ENCODE measurements around the gene PRL. TPM values are rescaled to one million over a fixed set of nuclear protein-coding genes. Genes with fewer than 3 reads are reported as not detected.

PRL gene
- total and polyA plus RNA-seq, 9 donors: 0.07 to 1.6 (median 0.30) TPM; not detected in 1

DNA sequence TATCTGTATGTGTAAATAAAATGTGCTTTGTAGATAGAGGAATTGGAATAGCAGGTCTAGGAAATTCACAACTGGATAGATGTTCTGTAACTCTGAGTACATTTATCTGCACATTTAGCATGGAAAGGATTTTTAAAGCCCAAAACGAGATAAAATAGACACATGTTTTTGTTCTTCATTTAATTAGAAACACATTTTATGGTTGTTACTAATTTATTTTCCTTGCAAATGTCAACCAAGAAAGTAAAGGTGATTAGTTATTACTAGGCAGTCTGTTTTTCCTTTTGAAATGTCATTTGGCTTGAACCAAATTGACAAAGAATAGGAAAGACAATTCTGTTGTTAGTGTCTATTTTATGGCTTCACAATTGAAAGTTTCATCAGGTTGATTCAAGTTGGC is 769 bp downstream of the PRL start:
- Histone ChIP-seq H3K4me3 (ENCODE audit: low read length) (no peak overlapping the region), H3K4me1 (ENCODE audit: control insufficient read depth, insufficient read depth, low read length) (no peaks in the 10 kb centered on the region), H3K27ac (ENCODE audit: low read length) (no peak overlapping the region), H3K9me3 (replicated peaks; ENCODE audit: control insufficient read depth, low read depth, low read length) (no peaks in the 10 kb centered on the region), H3K36me3 (ENCODE audit: control insufficient read depth, insufficient read depth, low read length) (no peaks in the 10 kb centered on the region), H3K27me3 (ENCODE audit: control insufficient read depth, insufficient read depth, low read length) (no peaks in the 10 kb centered on the region)
- WGBS (ENCODE audit: insufficient coverage): no CpG with 5 or more reads among the region's 1 CpG
- DNase-seq: no peak

DNA sequence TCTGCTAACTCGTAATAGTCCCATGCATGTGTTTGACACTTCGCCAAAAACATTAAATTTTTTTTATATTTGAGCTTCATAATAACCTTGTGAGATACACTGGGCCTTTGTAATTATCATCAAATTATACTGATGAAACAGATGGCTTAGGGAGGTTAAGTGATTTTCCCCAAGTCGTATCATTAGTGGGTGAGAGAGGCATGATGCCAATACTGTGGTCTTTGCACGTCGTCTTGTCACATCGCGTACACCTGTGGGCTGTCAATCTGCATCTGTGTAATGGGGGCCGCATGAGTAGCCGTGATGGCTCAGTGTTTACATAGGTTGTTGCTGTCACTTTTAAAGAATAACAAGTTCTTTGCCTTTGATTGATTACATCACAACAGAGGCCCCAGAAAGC is 1.7 kb downstream of the PRL start:
- Histone ChIP-seq H3K4me1 (ENCODE audit: control insufficient read depth, insufficient read depth, low read length) (no peaks in the 10 kb centered on the region), H3K36me3 (ENCODE audit: control insufficient read depth, insufficient read depth, low read length) (no peaks in the 10 kb centered on the region), H3K27ac (ENCODE audit: low read length) (no peak overlapping the region), H3K4me3 (ENCODE audit: low read length) (no peak overlapping the region), H3K9me3 (replicated peaks; ENCODE audit: control insufficient read depth, low read depth, low read length) (no peaks in the 10 kb centered on the region), H3K27me3 (ENCODE audit: control insufficient read depth, insufficient read depth, low read length) (no peaks in the 10 kb centered on the region)
- WGBS (ENCODE audit: insufficient coverage): 73% methylated on average over 7 of the region's 9 CpGs
- DNase-seq: no peak

DNA sequence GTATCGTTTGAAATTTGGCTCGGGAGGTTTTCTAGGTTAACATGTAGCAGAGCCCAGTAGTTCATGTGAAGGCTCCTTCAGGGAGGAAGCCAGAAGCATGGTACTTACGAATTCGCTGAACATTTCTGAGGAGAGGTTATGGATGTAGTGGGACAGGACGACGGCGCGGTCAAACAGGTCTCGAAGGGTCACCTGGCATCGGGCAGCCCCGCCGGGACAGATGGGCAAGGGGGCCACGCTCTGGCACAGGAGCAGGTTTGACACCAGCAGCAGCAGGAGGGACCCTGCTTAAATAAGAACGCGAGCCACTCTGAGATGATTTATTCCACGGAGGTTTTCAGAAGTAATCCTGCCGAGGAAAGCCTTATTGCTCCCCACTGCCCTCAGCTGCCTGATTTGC is 2.5 kb downstream of the PRL start:
- DNase-seq: no peak
- Histone ChIP-seq H3K36me3 (ENCODE audit: control insufficient read depth, insufficient read depth, low read length) (no peaks in the 10 kb centered on the region), H3K27me3 (ENCODE audit: control insufficient read depth, insufficient read depth, low read length) (no peaks in the 10 kb centered on the region), H3K9me3 (replicated peaks; ENCODE audit: control insufficient read depth, low read depth, low read length) (no peaks in the 10 kb centered on the region), H3K4me3 (ENCODE audit: low read length) (no peak overlapping the region), H3K4me1 (ENCODE audit: control insufficient read depth, insufficient read depth, low read length) (no peaks in the 10 kb centered on the region), H3K27ac (ENCODE audit: low read length) (no peak overlapping the region)
- WGBS (ENCODE audit: insufficient coverage): 70% methylated on average over 14 of the region's 17 CpGs

DNA sequence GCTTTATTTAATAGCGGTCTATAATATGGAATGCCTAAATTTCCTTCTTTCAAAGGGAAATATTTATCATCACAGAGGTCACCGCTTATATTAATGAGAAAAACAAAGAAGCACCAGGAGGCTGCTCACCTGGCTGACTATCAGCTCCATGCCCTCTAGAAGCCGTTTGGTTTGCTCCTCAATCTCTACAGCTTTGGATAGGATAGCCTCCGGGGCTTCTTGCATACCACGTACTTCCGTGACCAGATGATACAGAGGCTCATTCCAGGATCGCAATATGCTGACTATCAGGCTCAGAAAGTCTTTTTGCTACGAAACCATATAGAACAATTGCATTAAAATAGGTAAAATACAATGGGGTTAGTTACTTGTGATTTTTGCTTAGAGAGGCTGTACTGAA is 6.8 kb downstream of the PRL start:
- H3K9me3 ChIP-seq (replicated peaks; ENCODE audit: control insufficient read depth, low read depth, low read length): no peaks in the 10 kb centered on the region
- no peaks in the 10 kb centered on the region for H3K27me3 ChIP-seq (ENCODE audit: control insufficient read depth, insufficient read depth, low read length)

DNA sequence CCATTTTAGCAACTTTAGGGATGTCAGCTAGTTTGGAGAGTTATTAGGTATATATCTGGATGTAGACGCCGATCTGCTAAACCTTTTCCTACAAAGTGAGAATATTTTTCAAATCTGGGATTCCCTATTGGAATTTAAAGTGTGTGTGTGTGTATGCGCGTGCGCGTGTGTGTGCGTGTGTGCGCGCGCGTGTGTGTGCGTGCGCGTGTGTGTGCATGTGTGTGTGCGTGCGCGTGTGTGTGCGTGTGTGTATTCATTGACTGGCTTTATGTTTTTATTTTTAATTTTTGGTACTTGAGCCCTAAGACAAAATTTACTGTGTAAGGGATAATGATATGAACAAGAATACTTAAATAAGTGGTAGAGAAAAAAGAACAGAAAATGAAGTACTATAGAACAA is 8.1 kb downstream of the PRL start:
- Histone ChIP-seq H3K36me3 (ENCODE audit: control insufficient read depth, insufficient read depth, low read length) (no peaks in the 10 kb centered on the region), H3K9me3 (replicated peaks; ENCODE audit: control insufficient read depth, low read depth, low read length) (no peaks in the 10 kb centered on the region), H3K27me3 (ENCODE audit: control insufficient read depth, insufficient read depth, low read length) (no peaks in the 10 kb centered on the region), H3K4me1 (ENCODE audit: control insufficient read depth, insufficient read depth, low read length) (no peaks in the 10 kb centered on the region), H3K27ac (ENCODE audit: low read length) (no peak overlapping the region), H3K4me3 (ENCODE audit: low read length) (no peak overlapping the region)
- no peak for DNase-seq
- WGBS (ENCODE audit: insufficient coverage): 100% methylated on average over 1 of the region's 18 CpGs

More for the DNA sequence above, 6.8 kb downstream of the PRL start:
- no peak overlapping the region for H3K4me3 ChIP-seq (ENCODE audit: low read length)
- H3K27ac ChIP-seq (ENCODE audit: low read length): no peak overlapping the region
- 96% methylated on average over 3 of the region's 8 CpGs for WGBS (ENCODE audit: insufficient coverage)
- DNase-seq: no peak
- no peaks in the 10 kb centered on the region for H3K4me1 ChIP-seq (ENCODE audit: control insufficient read depth, insufficient read depth, low read length)
- H3K36me3 ChIP-seq (ENCODE audit: control insufficient read depth, insufficient read depth, low read length): no peaks in the 10 kb centered on the region

DNA sequence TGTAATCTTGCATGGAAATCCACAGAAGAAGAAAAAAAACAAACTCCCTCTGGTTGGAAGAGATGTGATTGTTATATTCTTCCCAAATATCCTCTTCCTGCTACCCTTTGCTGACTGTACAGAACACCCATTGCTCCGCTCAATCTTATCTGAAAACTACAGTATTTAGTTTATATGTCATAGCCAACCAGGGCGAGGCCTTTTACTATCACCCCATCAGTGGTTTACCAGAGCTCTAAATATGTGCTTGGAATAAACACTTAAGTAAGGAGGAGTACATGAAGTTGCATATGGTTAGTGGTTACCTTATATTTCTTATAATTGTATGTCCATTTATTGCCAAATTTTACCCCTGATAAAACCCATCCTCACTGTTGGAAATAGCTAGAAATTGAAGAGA is 12.2 kb downstream of the PRL start:
- no peak overlapping the region for H3K4me3 ChIP-seq (ENCODE audit: low read length)
- H3K27ac ChIP-seq (ENCODE audit: low read length): no peak overlapping the region
- H3K36me3 ChIP-seq (ENCODE audit: control insufficient read depth, insufficient read depth, low read length): no peaks in the 10 kb centered on the region
- no peaks in the 10 kb centered on the region for H3K9me3 ChIP-seq (replicated peaks; ENCODE audit: control insufficient read depth, low read depth, low read length)
- no peaks in the 10 kb centered on the region for H3K4me1 ChIP-seq (ENCODE audit: control insufficient read depth, insufficient read depth, low read length)
- no CpG with 5 or more reads among the region's 2 CpGs for WGBS (ENCODE audit: insufficient coverage)
- H3K27me3 ChIP-seq (ENCODE audit: control insufficient read depth, insufficient read depth, low read length): no peaks in the 10 kb centered on the region
- no peak for DNase-seq

DNA sequence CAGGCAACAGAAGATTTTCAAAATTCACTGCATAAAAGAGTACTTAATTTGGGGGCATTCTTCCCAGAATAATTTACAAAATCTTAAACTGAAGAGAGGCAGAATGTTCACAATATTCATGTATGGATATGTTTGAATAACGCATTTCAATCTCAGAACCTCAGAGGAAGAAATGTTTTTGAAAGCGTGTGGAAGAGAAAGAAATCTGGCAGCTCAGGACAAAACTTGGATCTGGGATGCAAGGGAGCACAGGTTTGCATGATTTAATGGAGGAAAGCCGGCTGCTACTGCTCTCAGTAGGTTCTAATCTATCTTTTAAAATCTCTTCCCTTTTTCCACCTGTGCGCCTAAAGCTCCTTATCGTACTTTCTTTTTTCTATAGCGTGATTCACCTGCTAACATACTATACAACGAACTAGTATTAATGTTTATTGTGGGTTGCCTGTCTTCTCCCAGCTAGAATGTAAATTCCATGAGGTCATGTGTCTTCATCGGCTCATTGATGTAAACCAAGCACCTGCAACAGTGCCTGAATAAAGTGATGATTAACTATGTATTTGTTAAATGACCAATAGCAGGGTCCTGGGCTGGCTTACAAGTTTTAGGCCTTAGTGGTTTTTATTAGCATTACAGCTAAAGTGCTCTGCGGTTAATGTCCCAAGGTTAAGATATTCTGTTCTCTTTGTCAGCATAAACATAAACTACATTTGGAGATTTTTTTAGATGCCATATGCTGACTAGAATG is 15.3 kb downstream of the PRL start:
- no peaks in the 10 kb centered on the region for H3K36me3 ChIP-seq (ENCODE audit: control insufficient read depth, insufficient read depth, low read length)
- H3K4me1 ChIP-seq (ENCODE audit: control insufficient read depth, insufficient read depth, low read length): no peaks in the 10 kb centered on the region
- WGBS (ENCODE audit: insufficient coverage): no CpG with 5 or more reads among the region's 9 CpGs
- H3K27me3 ChIP-seq (ENCODE audit: control insufficient read depth, insufficient read depth, low read length): no peaks in the 10 kb centered on the region
- H3K4me3 ChIP-seq (ENCODE audit: low read length): no peak overlapping the region
- no peak overlapping the region for H3K27ac ChIP-seq (ENCODE audit: low read length)
- H3K9me3 ChIP-seq (replicated peaks; ENCODE audit: control insufficient read depth, low read depth, low read length): no peaks in the 10 kb centered on the region
- DNase-seq: no peak

DNA sequence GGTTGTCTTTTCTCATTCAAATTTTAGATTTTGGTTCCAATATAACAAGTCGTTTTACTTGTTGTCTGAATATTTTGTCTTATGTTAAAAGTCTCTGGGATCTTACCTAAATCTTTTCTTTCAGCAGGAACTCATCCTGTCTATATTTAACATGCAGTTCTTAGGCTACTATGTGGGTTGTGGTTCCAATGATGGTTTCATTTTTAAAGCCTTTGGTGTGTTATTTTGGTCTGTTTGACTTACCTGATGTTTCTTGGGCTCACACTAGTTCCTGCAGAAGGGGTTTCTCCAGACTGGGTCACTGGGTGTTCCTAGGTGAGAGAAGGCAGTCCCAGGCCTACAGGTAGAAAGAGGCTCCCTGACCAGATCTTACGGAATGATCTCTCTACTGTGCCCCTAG is 17.4 kb downstream of the PRL start:
- WGBS (ENCODE audit: insufficient coverage): no CpG with 5 or more reads among the region's 2 CpGs
- Histone ChIP-seq H3K36me3 (ENCODE audit: control insufficient read depth, insufficient read depth, low read length) (no peaks in the 10 kb centered on the region), H3K27ac (ENCODE audit: low read length) (no peak overlapping the region), H3K4me1 (ENCODE audit: control insufficient read depth, insufficient read depth, low read length) (no peaks in the 10 kb centered on the region), H3K9me3 (replicated peaks; ENCODE audit: control insufficient read depth, low read depth, low read length) (no peaks in the 10 kb centered on the region), H3K4me3 (ENCODE audit: low read length) (no peak overlapping the region), H3K27me3 (ENCODE audit: control insufficient read depth, insufficient read depth, low read length) (no peaks in the 10 kb centered on the region)
- DNase-seq: no peak

DNA sequence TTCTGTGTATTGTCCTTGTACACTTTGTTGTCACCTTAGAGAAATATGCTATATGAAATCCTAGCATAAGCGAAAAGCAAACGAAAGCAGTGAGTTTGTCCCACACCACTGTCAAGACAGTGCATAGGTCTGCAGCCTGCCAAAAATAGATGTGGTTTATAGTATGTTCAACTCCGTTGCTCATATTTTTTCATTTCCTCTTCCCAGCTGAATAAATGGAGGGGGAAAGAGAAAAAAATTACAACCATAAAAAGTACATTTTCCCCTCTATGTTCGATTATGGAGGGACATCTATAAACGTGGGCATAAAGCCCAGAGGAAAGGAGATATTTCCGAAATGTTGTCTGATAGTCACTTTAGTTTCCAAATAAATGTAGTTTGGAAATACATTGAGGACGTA is 25.8 kb downstream of the PRL start:
- Histone ChIP-seq H3K27me3 (ENCODE audit: control insufficient read depth, insufficient read depth, low read length) (no peaks in the 10 kb centered on the region), H3K4me3 (ENCODE audit: low read length) (no peak overlapping the region), H3K36me3 (ENCODE audit: control insufficient read depth, insufficient read depth, low read length) (no peaks in the 10 kb centered on the region), H3K9me3 (replicated peaks; ENCODE audit: control insufficient read depth, low read depth, low read length) (no peaks in the 10 kb centered on the region), H3K27ac (ENCODE audit: low read length) (peak overlapping the region; percentile 63), H3K4me1 (ENCODE audit: control insufficient read depth, insufficient read depth, low read length) (peaks cover 2% of the 10 kb centered on the region)
- WGBS (ENCODE audit: insufficient coverage): 8% methylated on average over 2 of the region's 7 CpGs
- DNase-seq: peak; percentile 78

DNA sequence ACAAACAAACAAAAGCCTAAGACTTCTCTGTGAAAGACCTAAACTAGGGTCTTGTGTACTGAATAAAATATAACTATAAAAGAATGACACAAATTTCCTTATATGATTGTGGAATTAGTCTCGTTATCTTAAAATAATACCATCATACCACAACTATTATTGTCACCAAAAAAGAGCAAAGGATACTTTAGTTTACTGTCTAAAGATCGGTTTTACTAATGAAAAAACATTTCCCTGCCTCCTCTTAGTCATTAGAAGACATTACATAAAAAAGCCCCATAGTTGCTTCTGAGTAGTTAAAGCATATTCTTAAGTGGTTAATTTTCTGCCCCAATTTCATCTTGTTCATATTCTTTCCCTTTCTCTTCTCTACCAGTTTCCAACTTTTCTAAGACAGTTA is 33.1 kb downstream of the PRL start:
- no peaks in the 10 kb centered on the region for H3K27me3 ChIP-seq (ENCODE audit: control insufficient read depth, insufficient read depth, low read length)
- no peaks in the 10 kb centered on the region for H3K9me3 ChIP-seq (replicated peaks; ENCODE audit: control insufficient read depth, low read depth, low read length)
- H3K4me1 ChIP-seq (ENCODE audit: control insufficient read depth, insufficient read depth, low read length): no peaks in the 10 kb centered on the region
- H3K36me3 ChIP-seq (ENCODE audit: control insufficient read depth, insufficient read depth, low read length): no peaks in the 10 kb centered on the region
- H3K27ac ChIP-seq (ENCODE audit: low read length): no peak overlapping the region
- no peak for DNase-seq
- no peak overlapping the region for H3K4me3 ChIP-seq (ENCODE audit: low read length)
- WGBS (ENCODE audit: insufficient coverage): no CpG with 5 or more reads among the region's 2 CpGs

DNA sequence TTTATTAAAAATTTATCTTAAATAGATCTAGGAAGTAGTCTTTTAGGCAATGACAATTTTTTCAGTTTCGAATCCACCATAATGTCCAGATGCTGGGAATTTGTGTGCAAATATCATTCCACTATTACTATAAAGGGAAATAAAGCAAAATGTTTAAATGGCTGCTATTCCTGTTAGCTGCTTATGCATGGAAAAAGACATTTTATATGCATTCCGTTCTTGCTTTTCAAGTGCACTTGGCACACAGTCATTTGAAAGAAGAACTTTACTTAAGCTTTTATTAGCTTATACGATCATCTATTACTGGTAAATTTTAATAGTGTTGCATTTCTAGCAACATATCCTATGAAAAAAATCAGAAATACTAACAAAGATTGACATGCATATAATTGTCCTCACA is 42.0 kb downstream of the PRL start:
- Histone ChIP-seq H3K36me3 (ENCODE audit: control insufficient read depth, insufficient read depth, low read length) (no peaks in the 10 kb centered on the region), H3K27ac (ENCODE audit: low read length) (no peak overlapping the region), H3K4me1 (ENCODE audit: control insufficient read depth, insufficient read depth, low read length) (peaks cover 2% of the 10 kb centered on the region), H3K4me3 (ENCODE audit: low read length) (no peak overlapping the region), H3K27me3 (ENCODE audit: control insufficient read depth, insufficient read depth, low read length) (no peaks in the 10 kb centered on the region), H3K9me3 (replicated peaks; ENCODE audit: control insufficient read depth, low read depth, low read length) (peaks cover 3% of the 10 kb centered on the region)
- DNase-seq: peak; percentile 69
- WGBS (ENCODE audit: insufficient coverage): no CpG with 5 or more reads among the region's 3 CpGs
